Natural killer cell (primary cell): ENCODE data around the gene NAA25. TPM values are rescaled to one million over a fixed set of nuclear protein-coding genes. Genes with fewer than 3 reads are reported as not detected.
A peak's percentile ranks its signal among the peaks of the same experiment; 100 is the strongest.

ENCODE experiments used
- ATAC-seq, 3 donors: fragments of 150-1000 bp in 2 of 3; fragments of 200-7000 bp in 1 of 3; cut with Tn5 transposase; 1 replicate in 1 of 3; 2 replicates in 2 of 3; pipeline ENCODE4 v1.10.0; 2021; ENCODE audit warnings: mild to moderate bottlenecking in 2 of 3, moderate library complexity in 2 of 3
- DNase-seq, 2 donors: peaks; one replicate each; pipeline versions ENCODE4 v3.0.0 to v3.0.0-alpha.2; 2013 to 2021; ENCODE audit warnings: mixed read lengths in 1 of 2
- H3K27ac ChIP-seq: one replicate; pipeline ENCODE4 v1.5.1; 2013; ENCODE audit warnings: mild to moderate bottlenecking, low read length
- H3K27me3 ChIP-seq: one replicate; pipeline ENCODE4 v1.6.1; 2013; ENCODE audit warnings: low read length; ENCODE audit not compliant: control insufficient read depth, insufficient read depth
- H3K36me3 ChIP-seq: one replicate; pipeline ENCODE4 v1.6.1; 2013; ENCODE audit warnings: low read length; ENCODE audit not compliant: control insufficient read depth, insufficient read depth
- H3K4me1 ChIP-seq: one replicate; pipeline ENCODE4 v1.6.1; 2013; ENCODE audit warnings: low read length; ENCODE audit not compliant: control insufficient read depth, insufficient read depth
- H3K4me3 ChIP-seq: one replicate; pipeline ENCODE4 v1.5.1; 2013; ENCODE audit warnings: low read length
- H3K9me3 ChIP-seq: one replicate; pipeline ENCODE4 v1.6.1; 2013; ENCODE audit warnings: low read length; ENCODE audit not compliant: control insufficient read depth, insufficient read depth
- H3K27ac Mint-ChIP-seq, 2 donors: one replicate each; pipeline ENCODE4 v1.8.0; 2022; ENCODE audit warnings: mild to moderate bottlenecking in 2 of 2, mixed read lengths in 2 of 2, moderate library complexity in 1 of 2
- H3K27me3 Mint-ChIP-seq, 2 donors: one replicate each; pipeline ENCODE4 v1.8.0; 2022; ENCODE audit warnings: low read depth in 2 of 2, mixed read lengths in 2 of 2
- H3K36me3 Mint-ChIP-seq: one replicate; pipeline ENCODE4 v1.8.0; 2022; ENCODE audit warnings: mixed read lengths
- H3K4me1 Mint-ChIP-seq, 2 donors: one replicate each; pipeline ENCODE4 v1.8.0; 2022; ENCODE audit warnings: mixed read lengths in 2 of 2
- H3K4me3 Mint-ChIP-seq: one replicate; pipeline ENCODE4 v1.8.0; 2022; ENCODE audit warnings: mild to moderate bottlenecking, moderate library complexity, mixed read lengths
- H3K9me3 Mint-ChIP-seq, 2 donors: one replicate each; pipeline ENCODE4 v1.8.0; 2022; ENCODE audit warnings: mixed read lengths in 2 of 2
- CTCF ChIP-seq: fragments of 200-600 bp; IDR thresholded peaks from one replicate; pipeline ENCODE4 v1.8.0; 2022; ENCODE audit warnings: antibody characterized with exemption
- WGBS: methylation state at CpG from one replicate; pipeline ENCODE4 v1.1.7; 2013; ENCODE audit warnings: missing lambda C conversion rate; ENCODE audit not compliant: insufficient coverage; 5-methylcytosine and 5-hydroxymethylcytosine counted together
- intact Hi-C: fragments of 100-400 bp; cut with micrococcal nuclease; formaldehyde crosslinking; loops from one replicate; pipeline ENCODE4 v1.14.2; 2022
- total RNA-seq, 4 donors: library from RNA; stranded (reverse); fragments of 120-200 nt in 1 of 4; gene quantifications; one replicate each; pipeline versions ENCODE4 v1.2.3 to v1.2.4, GENCODE V29; 2013 to 2022

Gene NAA25
- total RNA-seq, 3 donors from 2014 or later (not counting 1 experiment from before 2014, with no cell fraction given): 25.8 to 34.4 (median 30.7) TPM

- no peaks in the 10 kb centered on the region for H3K36me3 ChIP-seq
- Mint-ChIP-seq H3K4me1 (peaks cover 0 to 8% of the 10 kb centered on the region in 2 donors), H3K36me3 (no peaks in the 10 kb centered on the region), H3K27me3 (peaks cover 4 to 8% of the 10 kb centered on the region in 2 donors), H3K9me3 (no peaks in the 10 kb centered on the region), H3K4me3 (no peak overlapping the region), H3K27ac (peak overlapping the region in 1 of 2 donors; percentile 31)
- H3K4me3 ChIP-seq: no peak overlapping the region
- no peaks in the 10 kb centered on the region for H3K27me3 ChIP-seq
- DNase-seq (peak in 1 of 2 donors; percentile 29), ATAC-seq (peak; percentile 36 to 79 (median 45))
- 44% methylated on average over 6 of the region's 7 CpGs for WGBS
- peaks cover 5% of the 10 kb centered on the region for H3K4me1 ChIP-seq
- TF ChIP-seq CTCF: no peak
- H3K27ac ChIP-seq: no peak overlapping the region
- intact Hi-C loops: no loop called here
- no peaks in the 10 kb centered on the region for H3K9me3 ChIP-seq
Observed at GRCh38 chr12:112116232-112117060, 7.9 kb upstream of the NAA25 start.

DNA sequence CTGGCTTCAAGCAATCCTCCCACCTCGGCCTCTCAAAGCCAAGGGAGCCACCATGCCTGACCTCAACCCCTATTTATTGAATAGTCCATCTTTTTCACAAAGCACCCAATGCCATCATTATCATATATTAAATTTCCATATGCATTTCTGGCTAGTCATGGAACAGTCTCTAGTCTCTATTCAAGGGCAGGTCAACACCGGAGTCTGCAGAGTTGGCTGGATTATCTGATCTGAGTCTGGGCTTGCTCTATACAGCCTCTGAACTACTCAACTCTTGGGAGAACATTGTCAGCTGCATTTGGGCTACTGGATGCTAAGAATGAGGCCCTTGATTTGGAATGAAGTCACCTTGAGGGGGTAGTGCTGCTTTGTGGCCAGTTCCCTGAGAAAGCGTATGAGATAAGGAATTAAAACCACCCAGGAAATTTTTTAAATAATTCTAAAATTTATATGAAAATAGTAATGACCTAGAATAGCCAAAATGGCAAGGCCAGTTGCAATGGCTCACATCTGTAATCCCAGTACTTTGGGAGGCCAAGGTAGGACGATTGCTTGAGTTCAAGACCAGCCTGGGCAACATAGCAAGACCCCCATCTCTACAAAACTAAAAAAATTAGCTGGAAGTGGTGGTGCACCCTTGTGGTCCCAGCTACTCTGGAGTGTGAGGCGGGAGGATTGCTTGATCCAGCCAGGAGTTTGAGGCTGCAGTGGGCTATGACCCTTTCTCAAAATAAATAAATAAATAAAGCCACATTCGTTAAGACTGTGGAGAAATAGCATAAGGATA is 6.9 kb upstream of the NAA25 start:
- DNase-seq (no peak), ATAC-seq (no peak)
- H3K36me3 Mint-ChIP-seq: no peaks in the 10 kb centered on the region
- intact Hi-C loops: no loop called here
- 90% methylated on average over 3 of the region's 6 CpGs for WGBS
- H3K4me1 ChIP-seq: peaks cover 5% of the 10 kb centered on the region
- no peaks in the 10 kb centered on the region for H3K27me3 ChIP-seq
- no peak overlapping the region for H3K4me3 Mint-ChIP-seq
- H3K4me1 Mint-ChIP-seq: peaks cover 0 to 8% of the 10 kb centered on the region in 2 donors
- TF ChIP-seq CTCF: no peak
- no peak overlapping the region for H3K4me3 ChIP-seq
- peaks cover 0 to 2% of the 10 kb centered on the region in 2 donors for H3K27me3 Mint-ChIP-seq
- no peaks in the 10 kb centered on the region for H3K9me3 ChIP-seq
- H3K9me3 Mint-ChIP-seq: no peaks in the 10 kb centered on the region
- H3K27ac Mint-ChIP-seq: no peak overlapping the region
- H3K36me3 ChIP-seq: no peaks in the 10 kb centered on the region
- no peak overlapping the region for H3K27ac ChIP-seq

GRCh38 chr12:112112409-112113133 is 4.0 kb upstream of the NAA25 start:
- intact Hi-C loops: no loop called here
- Mint-ChIP-seq H3K36me3 (no peaks in the 10 kb centered on the region), H3K27me3 (no peaks in the 10 kb centered on the region), H3K4me1 (peaks cover 6 to 20% of the 10 kb centered on the region in 2 donors), H3K27ac (no peak overlapping the region), H3K9me3 (no peaks in the 10 kb centered on the region), H3K4me3 (no peak overlapping the region)
- Histone ChIP-seq H3K4me1 (peaks cover 19% of the 10 kb centered on the region), H3K27me3 (no peaks in the 10 kb centered on the region), H3K9me3 (no peaks in the 10 kb centered on the region), H3K27ac (no peak overlapping the region), H3K4me3 (no peak overlapping the region), H3K36me3 (no peaks in the 10 kb centered on the region)
- DNase-seq (no peak), ATAC-seq (no peak)
- no peak for TF ChIP-seq CTCF
- 93% methylated on average over 6 of the region's 6 CpGs for WGBS
